H9 (cell line): Measurements from ENCODE around the gene SDK1. TPM values are rescaled to one million over a fixed set of nuclear protein-coding genes. Genes with fewer than 3 reads are reported as not detected.

ENCODE experiments used
- DNase-seq: peaks from one replicate; pipeline ENCODE4 v3.0.0-alpha.2; 2017
- H2AFZ ChIP-seq: one replicate; pipeline ENCODE4 v1.6.1; 2013; ENCODE audit warnings: mild to moderate bottlenecking, low read length, control low read depth, moderate library complexity
- H2AK5ac ChIP-seq: 2 replicates; pipeline ENCODE4 v1.6.1; 2013; ENCODE audit warnings: low read length, control low read depth, mixed read lengths; ENCODE audit not compliant: insufficient read length
- H2BK120ac ChIP-seq: one replicate; pipeline ENCODE4 v1.6.1; 2013; ENCODE audit warnings: low read depth, mild to moderate bottlenecking, low read length, control low read depth, inconsistent platforms; ENCODE audit not compliant: poor library complexity, severe bottlenecking
- H2BK12ac ChIP-seq: 2 replicates; pipeline ENCODE4 v1.6.1; 2013; ENCODE audit warnings: low read length, control low read depth, mixed read lengths, low read depth; ENCODE audit not compliant: insufficient read length
- H2BK15ac ChIP-seq: 2 replicates; pipeline ENCODE4 v1.6.1; 2013; ENCODE audit warnings: low read depth, low read length, control low read depth
- H2BK20ac ChIP-seq: one replicate; pipeline ENCODE4 v1.6.1; 2013; ENCODE audit warnings: low read depth, mild to moderate bottlenecking, low read length, control low read depth, inconsistent platforms; ENCODE audit not compliant: poor library complexity, severe bottlenecking
- H2BK5ac ChIP-seq: 2 replicates; pipeline ENCODE4 v1.6.1; 2013; ENCODE audit warnings: low read length, control low read depth, mixed read lengths; ENCODE audit not compliant: insufficient read length
- H3K14ac ChIP-seq: 2 replicates; pipeline ENCODE4 v1.6.1; 2013; ENCODE audit warnings: low read length, control low read depth; ENCODE audit not compliant: insufficient read depth
- H3K18ac ChIP-seq: 2 replicates; pipeline ENCODE4 v1.6.1; 2013; ENCODE audit warnings: low read depth, mild to moderate bottlenecking, mixed read lengths, low read length, control low read depth; ENCODE audit not compliant: insufficient read length
- H3K23ac ChIP-seq: 2 replicates; pipeline ENCODE4 v1.6.1; 2013; ENCODE audit warnings: low read length, control low read depth, mixed read lengths, low read depth; ENCODE audit not compliant: insufficient read length
- H3K23me2 ChIP-seq: 2 replicates; pipeline ENCODE4 v1.6.1; 2013; ENCODE audit warnings: low read depth, mild to moderate bottlenecking, mixed read lengths, low read length, control low read depth; ENCODE audit not compliant: insufficient read length, poor library complexity, severe bottlenecking
- H3K27ac ChIP-seq: 2 replicates; pipeline ENCODE4 v1.5.1; 2013; ENCODE audit warnings: low read length, control low read depth, mixed read lengths, low read depth; ENCODE audit not compliant: insufficient read length
- H3K27me3 ChIP-seq: 2 replicates; pipeline ENCODE4 v1.6.1; 2013; ENCODE audit warnings: low read length, control low read depth, inconsistent platforms; ENCODE audit not compliant: insufficient read depth
- H3K4ac ChIP-seq: 2 replicates; pipeline ENCODE4 v1.6.1; 2013; ENCODE audit warnings: low read depth, mild to moderate bottlenecking, control low read depth, inconsistent platforms, low read length, moderate library complexity
- H3K4me1 ChIP-seq: 2 replicates; pipeline ENCODE4 v1.6.1; 2013; ENCODE audit warnings: low read length, control low read depth, inconsistent platforms; ENCODE audit not compliant: insufficient read depth
- H3K4me2 ChIP-seq: 2 replicates; pipeline ENCODE4 v1.6.1; 2013; ENCODE audit warnings: low read length, control low read depth, mixed read lengths; ENCODE audit not compliant: insufficient read length, insufficient read depth
- H3K56ac ChIP-seq: 2 replicates; pipeline ENCODE4 v1.6.1; 2013; ENCODE audit warnings: low read depth, mild to moderate bottlenecking, mixed read lengths, low read length, control low read depth; ENCODE audit not compliant: insufficient read length
- H3K79me1 ChIP-seq: 2 replicates; pipeline ENCODE4 v1.6.1; 2013; ENCODE audit warnings: low read depth, mild to moderate bottlenecking, moderate library complexity, low read length, control low read depth, inconsistent platforms; ENCODE audit not compliant: insufficient read depth, poor library complexity, severe bottlenecking
- H3K79me2 ChIP-seq: 2 replicates; pipeline ENCODE4 v1.6.1; 2013; ENCODE audit warnings: low read length, control low read depth, inconsistent platforms; ENCODE audit not compliant: insufficient read depth
- H3K9ac ChIP-seq: 2 replicates; pipeline ENCODE4 v1.6.1; 2013; ENCODE audit warnings: low read length, control low read depth, mixed read lengths; ENCODE audit not compliant: insufficient read length; ENCODE audit errors: extremely low read depth
- H3K9me3 ChIP-seq: one replicate; pipeline ENCODE4 v1.6.1; 2013; ENCODE audit warnings: low read depth, low read length, inconsistent platforms; ENCODE audit not compliant: control insufficient read depth
- H3T11ph ChIP-seq: one replicate; pipeline ENCODE4 v1.6.1; 2013; ENCODE audit warnings: mild to moderate bottlenecking, low read length, control low read depth, inconsistent platforms
- H4K20me1 ChIP-seq: one replicate; pipeline ENCODE4 v1.6.1; 2013; ENCODE audit not compliant: control insufficient read depth, insufficient read length, insufficient read depth
- H4K5ac ChIP-seq: 2 replicates; pipeline ENCODE4 v1.6.1; 2013; ENCODE audit warnings: low read depth, mild to moderate bottlenecking, mixed read lengths, low read length, control low read depth; ENCODE audit not compliant: insufficient read length
- H4K8ac ChIP-seq: replicated peaks from 2 replicates; pipeline ENCODE4 v1.6.1; 2013; ENCODE audit warnings: low read length, control low read depth, mixed read lengths, low read depth; ENCODE audit not compliant: insufficient read length
- H4K91ac ChIP-seq: 2 replicates; pipeline ENCODE4 v1.6.1; 2013; ENCODE audit warnings: low read depth, mild to moderate bottlenecking, moderate library complexity, mixed read lengths, low read length, control low read depth; ENCODE audit not compliant: insufficient read length
- H3K27ac Mint-ChIP-seq, 3 experiments: 2 replicates in 2 of 3; 3 replicates in 1 of 3; pipeline ENCODE4 v1.8.0; 2020 to 2021; ENCODE audit warnings: mixed read lengths in 3 of 3, mild to moderate bottlenecking in 1 of 3, moderate library complexity in 1 of 3
- H3K27me3 Mint-ChIP-seq: 2 replicates; pipeline ENCODE4 v1.8.0; 2021; ENCODE audit warnings: low read depth, mild to moderate bottlenecking, moderate library complexity, mixed read lengths
- H3K36me3 Mint-ChIP-seq, 3 experiments: 2 replicates in 2 of 3; 3 replicates in 1 of 3; pipeline ENCODE4 v1.8.0; 2020 to 2021; ENCODE audit warnings: low read depth in 3 of 3, mixed read lengths in 3 of 3; ENCODE audit not compliant: insufficient read depth in 1 of 3
- H3K4me1 Mint-ChIP-seq, 2 experiments: 2 replicates each; pipeline ENCODE4 v1.8.0; 2020; ENCODE audit warnings: mixed read lengths in 2 of 2
- H3K4me3 Mint-ChIP-seq, 2 experiments: 2 replicates in 1 of 2; 3 replicates in 1 of 2; pipeline ENCODE4 v1.8.0; 2020 to 2021; ENCODE audit warnings: mild to moderate bottlenecking in 2 of 2, mixed read lengths in 2 of 2, moderate library complexity in 1 of 2
- H3K9me3 Mint-ChIP-seq, 2 experiments: 2 replicates in 1 of 2; 3 replicates in 1 of 2; pipeline ENCODE4 v1.8.0; 2020; ENCODE audit warnings: mild to moderate bottlenecking in 2 of 2, mixed read lengths in 2 of 2, moderate library complexity in 1 of 2
- WGBS: extraction: QIAGEN DNeasy Blood & Tissue Kit; methylation state at CpG from one replicate; pipeline ENCODE4 v1.1.7; 2013; ENCODE audit warnings: missing lambda C conversion rate, low lambda C conversion rate, mixed read lengths; ENCODE audit not compliant: insufficient read length; ENCODE audit errors: extremely low coverage; 5-methylcytosine and 5-hydroxymethylcytosine counted together
- total RNA-seq: library from RNA; stranded (reverse); gene quantifications from 2 replicates; pipeline ENCODE4 v1.2.1, GENCODE V29; 2021
- TF ChIP-seq, protein P1 (sequence below): fragments of 200-600 bp; sonication (generic); conservative IDR thresholded peaks from 3 replicates; pipeline ENCODE4 v1.8.0; 2021; ENCODE audit warnings: antibody characterized with exemption, mild to moderate bottlenecking

Gene SDK1
- total RNA-seq, 1 experiment from 2014 or later, result 8.7 TPM

GRCh38 chr7:3302681-3303320 lies 1.7 kb downstream of the SDK1 start:
- Mint-ChIP-seq H3K4me1 (peaks cover 29 to 32% of the 10 kb centered on the region in 2 experiments), H3K27me3 (peaks cover 28% of the 10 kb centered on the region), H3K4me3 (peak overlapping the region; percentile 78 to 88), H3K27ac (no peak overlapping the region), H3K36me3 (no peaks in the 10 kb centered on the region; a peak in 1 of 7 replicates), H3K9me3 (no peaks in the 10 kb centered on the region)
- Histone ChIP-seq H2BK5ac (no peak overlapping the region), H3K56ac (no peak overlapping the region), H2AK5ac (no peak overlapping the region), H2BK120ac (no peak overlapping the region), H3K23me2 (peaks cover 13% of the 10 kb centered on the region), H3K9ac (no peak overlapping the region), H2BK12ac (no peak overlapping the region), H4K20me1 (no peaks in the 10 kb centered on the region), H3K27ac (no peak overlapping the region), H2AFZ (no peak overlapping the region), H4K5ac (no peak overlapping the region), H3T11ph (no peak overlapping the region), H3K14ac (no peak overlapping the region), H4K91ac (no peak overlapping the region), H2BK15ac (no peak overlapping the region), H4K8ac (no peak overlapping the region), H3K4me2 (peak overlapping the region; percentile 84), H3K18ac (no peak overlapping the region), H3K4ac (no peak overlapping the region), H3K4me1 (peaks cover 6% of the 10 kb centered on the region; the same call in 1 of the 2 replicates), H3K79me2 (peaks cover 2% of the 10 kb centered on the region; the same call in 1 of the 2 replicates), H3K9me3 (no peaks in the 10 kb centered on the region), H2BK20ac (no peak overlapping the region), H3K27me3 (no peaks in the 10 kb centered on the region), H3K23ac (no peak overlapping the region), H3K79me1 (no peaks in the 10 kb centered on the region)
- TF ChIP-seq, protein P1, sequence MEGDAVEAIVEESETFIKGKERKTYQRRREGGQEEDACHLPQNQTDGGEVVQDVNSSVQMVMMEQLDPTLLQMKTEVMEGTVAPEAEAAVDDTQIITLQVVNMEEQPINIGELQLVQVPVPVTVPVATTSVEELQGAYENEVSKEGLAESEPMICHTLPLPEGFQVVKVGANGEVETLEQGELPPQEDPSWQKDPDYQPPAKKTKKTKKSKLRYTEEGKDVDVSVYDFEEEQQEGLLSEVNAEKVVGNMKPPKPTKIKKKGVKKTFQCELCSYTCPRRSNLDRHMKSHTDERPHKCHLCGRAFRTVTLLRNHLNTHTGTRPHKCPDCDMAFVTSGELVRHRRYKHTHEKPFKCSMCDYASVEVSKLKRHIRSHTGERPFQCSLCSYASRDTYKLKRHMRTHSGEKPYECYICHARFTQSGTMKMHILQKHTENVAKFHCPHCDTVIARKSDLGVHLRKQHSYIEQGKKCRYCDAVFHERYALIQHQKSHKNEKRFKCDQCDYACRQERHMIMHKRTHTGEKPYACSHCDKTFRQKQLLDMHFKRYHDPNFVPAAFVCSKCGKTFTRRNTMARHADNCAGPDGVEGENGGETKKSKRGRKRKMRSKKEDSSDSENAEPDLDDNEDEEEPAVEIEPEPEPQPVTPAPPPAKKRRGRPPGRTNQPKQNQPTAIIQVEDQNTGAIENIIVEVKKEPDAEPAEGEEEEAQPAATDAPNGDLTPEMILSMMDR, result no peak
- WGBS, result no CpG with 5 or more reads among the region's 7 CpGs
- DNase-seq, result no peak
